A673 (cell line): Measurements from ENCODE around the gene CELF5. TPM values are rescaled to one million over a fixed set of nuclear protein-coding genes. Genes with fewer than 3 reads are reported as not detected.

ENCODE experiments used
- BruUV-seq: library from RNA; stranded (reverse); fragments of 400-500 nt; replicated peaks from 2 replicates; lab custom pipeline; 2021; lab: Mats Ljungman, UMichigan
- CTCF ChIA-PET: fragments of 300-600 bp; sonication (Branson Sonifier 250); formaldehyde crosslinking; loops from one replicate; lab custom pipeline; 2022; ENCODE audit warnings: antibody characterized with exemption; lab: Charles Lee
- POLR2A ChIA-PET: fragments of 300-600 bp; sonication (Branson Sonifier 250); formaldehyde crosslinking; loops from one replicate; lab custom pipeline; 2022; ENCODE audit warnings: antibody characterized with exemption; ENCODE audit not compliant: low non-redundant PET; lab: Charles Lee
- DNase-seq: peaks from one replicate; pipeline ENCODE4 v3.0.0-alpha.2; 2015; ENCODE audit warnings: low spot score
- H3K27ac ChIP-seq: fragments of 200-600 bp; sonication (generic); 2 replicates; pipeline ENCODE4 v1.5.1; 2016; ENCODE audit warnings: mixed run types, low read depth, mild to moderate bottlenecking, mixed read lengths, antibody characterized with exemption, low read length; ENCODE audit not compliant: poor library complexity, severe bottlenecking
- H3K27me3 ChIP-seq: fragments of 200-600 bp; sonication (generic); replicated peaks from 2 replicates; pipeline ENCODE4 v1.6.1; 2017; ENCODE audit warnings: mixed run types, low read depth, mild to moderate bottlenecking, mixed read lengths, antibody characterized with exemption, low read length; ENCODE audit not compliant: insufficient read depth, poor library complexity
- H3K36me3 ChIP-seq: fragments of 200-600 bp; sonication (generic); 2 replicates; pipeline ENCODE4 v1.6.1; 2016; ENCODE audit warnings: mixed run types, mild to moderate bottlenecking, mixed read lengths, antibody characterized with exemption, low read length; ENCODE audit not compliant: insufficient read depth, poor library complexity, severe bottlenecking
- H3K4me1 ChIP-seq: fragments of 200-600 bp; sonication (generic); 2 replicates; pipeline ENCODE4 v1.6.1; 2017; ENCODE audit warnings: mixed run types, mild to moderate bottlenecking, mixed read lengths, antibody characterized with exemption, low read length; ENCODE audit not compliant: insufficient read depth, poor library complexity, severe bottlenecking
- H3K4me3 ChIP-seq: fragments of 200-600 bp; sonication (generic); 2 replicates; pipeline ENCODE4 v1.5.1; 2016; ENCODE audit warnings: low read depth, mixed run types, mild to moderate bottlenecking, mixed read lengths, low read length; ENCODE audit not compliant: poor library complexity, severe bottlenecking
- H3K9me3 ChIP-seq: fragments of 200-600 bp; sonication (generic); 2 replicates; pipeline ENCODE4 v1.6.1; 2016; ENCODE audit warnings: mixed run types, low read depth, mild to moderate bottlenecking, mixed read lengths, antibody characterized with exemption, low read length; ENCODE audit not compliant: poor library complexity, severe bottlenecking
- CTCF ChIP-seq: fragments of 300-800, 200-600 bp; sonication (generic); conservative IDR thresholded peaks from 2 replicates; pipeline ENCODE4 v1.5.1; 2017; ENCODE audit warnings: low read depth, mild to moderate bottlenecking, antibody characterized with exemption, low read length, moderate library complexity, mixed read lengths
- EZH2 ChIP-seq: fragments of 200-600 bp; sonication (generic); IDR thresholded peaks from 2 replicates; pipeline ENCODE4 v1.6.1; 2017; ENCODE audit warnings: borderline replicate concordance, low read depth, mild to moderate bottlenecking, mixed read lengths, antibody characterized with exemption, low read length; ENCODE audit not compliant: poor library complexity, severe bottlenecking
- intact Hi-C: fragments of 100-400 bp; cut with micrococcal nuclease; formaldehyde crosslinking; loops from one replicate; pipeline ENCODE4 v1.10.0; 2022; ENCODE audit not compliant: unreplicated experiment
- total RNA-seq: library from RNA; stranded (reverse); gene quantifications from 2 replicates; pipeline ENCODE4 v1.2.3, GENCODE V29; 2021

Gene CELF5
- total RNA-seq, 1 experiment from 2014 or later, result 3.7 TPM

DNA sequence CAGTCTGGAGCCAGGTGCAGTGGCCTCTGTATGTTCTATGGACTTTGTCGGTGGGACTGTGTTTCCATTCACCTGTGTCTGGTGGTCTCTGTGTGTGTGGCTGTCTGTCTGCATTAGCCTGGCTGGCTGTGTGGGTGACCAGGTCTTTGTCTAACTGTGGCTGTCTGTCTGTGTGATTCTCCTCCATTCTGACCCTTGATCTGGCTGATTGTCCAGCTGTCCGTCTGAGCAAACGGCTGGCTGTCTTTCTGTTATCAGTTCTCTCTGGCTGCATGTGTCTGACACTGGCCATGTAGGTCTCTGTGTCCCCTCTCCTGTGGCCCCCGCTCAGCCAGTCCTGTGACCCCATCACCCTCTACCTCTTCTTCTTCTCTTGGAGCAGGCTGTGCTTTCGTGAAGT is 53.2 kb downstream of the CELF5 start:
- no TSS peak for BruUV-seq
- Histone ChIP-seq H3K4me3 (no peak overlapping the region), H3K27ac (no peak overlapping the region), H3K36me3 (no peaks in the 10 kb centered on the region), H3K9me3 (no peaks in the 10 kb centered on the region), H3K4me1 (peaks cover 13% of the 10 kb centered on the region), H3K27me3 (no peaks in the 10 kb centered on the region)
- TF ChIP-seq EZH2 (no peak), CTCF (no peak)
- ChIA-PET POLR2A (no interaction called here), CTCF (no interaction called here)
- intact Hi-C loops, result no loop called here
- no peak for DNase-seq

DNA sequence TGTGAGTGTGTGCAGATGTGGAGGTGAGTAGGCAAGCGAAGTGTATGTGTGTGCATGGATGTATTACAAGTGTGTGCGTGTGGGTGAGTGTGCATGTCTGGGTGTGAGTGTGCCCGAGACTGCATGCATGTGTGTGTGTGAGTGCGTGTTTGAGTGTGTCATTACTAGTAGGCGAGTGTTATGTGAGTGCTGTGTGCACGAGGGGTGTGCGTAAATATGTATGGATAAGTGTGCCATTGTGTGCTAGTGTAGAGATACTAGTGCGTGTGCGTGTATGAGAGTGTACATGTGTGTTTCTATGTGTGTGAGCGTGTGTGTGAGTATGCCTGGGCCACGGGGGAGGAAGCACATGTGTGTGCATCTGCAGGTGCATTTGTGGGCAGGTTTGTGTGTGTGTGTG is 53.8 kb downstream of the CELF5 start:
- TF ChIP-seq CTCF (no peak), EZH2 (no peak)
- Histone ChIP-seq H3K4me3 (no peak overlapping the region), H3K4me1 (peaks cover 13% of the 10 kb centered on the region), H3K9me3 (no peaks in the 10 kb centered on the region), H3K27ac (no peak overlapping the region), H3K27me3 (no peaks in the 10 kb centered on the region), H3K36me3 (no peaks in the 10 kb centered on the region)
- intact Hi-C loops, result no loop called here
- ChIA-PET CTCF (interaction anchor here (0.5 kb wide), 1 partner anchor 21 kb away, joined by 4 read pairs; no protein-coding TSS in a partner anchor), POLR2A (no interaction called here)
- no peak for DNase-seq
- no TSS peak for BruUV-seq

DNA sequence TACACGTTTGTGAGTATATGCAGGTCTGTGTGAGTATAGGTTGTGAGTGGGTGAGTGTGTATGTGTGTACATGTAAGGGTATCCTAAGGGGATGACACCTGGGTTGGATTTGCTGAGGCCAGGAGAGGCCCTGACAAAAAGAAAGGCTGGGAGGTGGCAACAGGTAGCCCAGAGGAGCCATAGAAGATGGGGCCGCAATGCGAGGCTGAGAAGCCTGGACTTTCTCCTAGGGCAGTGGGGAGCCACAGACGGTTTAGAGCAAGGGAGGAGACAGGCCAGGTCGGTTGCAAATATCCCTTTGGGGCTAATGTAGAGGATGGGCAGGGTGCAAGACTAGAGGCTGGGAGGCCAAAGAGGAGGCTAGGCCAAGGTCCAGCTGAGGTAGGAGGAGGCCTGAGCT is 54.3 kb downstream of the CELF5 start:
- BruUV-seq, result no TSS peak
- DNase-seq, result no peak
- Histone ChIP-seq H3K36me3 (no peaks in the 10 kb centered on the region), H3K27ac (no peak overlapping the region), H3K9me3 (no peaks in the 10 kb centered on the region), H3K4me3 (no peak overlapping the region), H3K27me3 (no peaks in the 10 kb centered on the region), H3K4me1 (peaks cover 13% of the 10 kb centered on the region)
- TF ChIP-seq EZH2 (no peak), CTCF (no peak)
- CTCF ChIA-PET, result no interaction called here
- intact Hi-C loops, result no loop called here
- POLR2A ChIA-PET, result no interaction called here
